Right lobe of liver (tissue), 6 donors: Measurements from ENCODE around the gene DDX24. TPM values are rescaled to one million over a fixed set of nuclear protein-coding genes. Genes with fewer than 3 reads are reported as not detected.

Experiments used
- ATAC-seq, 4 donors: fragments of 200-7000 bp; cut with Tn5 transposase; one replicate each; pipeline ENCODE4 v1.9.1; 2020; ENCODE audit warnings: mild to moderate bottlenecking in 4 of 4, moderate library complexity in 4 of 4
- DNase-seq, 3 donors: peaks; one replicate each; pipeline ENCODE4 v3.0.0-alpha.2; 2020
- H3K27ac ChIP-seq, 3 donors: fragments of 200-600 bp; one replicate each; pipeline ENCODE4 v1.8.0; 2022
- H3K27me3 ChIP-seq, 2 donors: fragments of 200-600 bp; one replicate each; pipeline ENCODE4 v1.8.0; 2022
- H3K36me3 ChIP-seq, 4 donors: fragments of 200-600 bp; sonication (generic) in 1 of 4; one replicate each; pipeline versions ENCODE4 v1.5.1 to v1.8.0; 2017 to 2022; ENCODE audit warnings: control low read depth in 1 of 4
- H3K4me1 ChIP-seq, 4 donors: fragments of 200-600 bp; sonication (generic) in 1 of 4; one replicate each; pipeline versions ENCODE4 v1.5.1 to v1.8.0; 2017 to 2022; ENCODE audit warnings: control low read depth in 1 of 4
- H3K4me3 ChIP-seq, 3 donors: fragments of 200-600 bp; one replicate each; pipeline ENCODE4 v1.8.0; 2022
- H3K9me3 ChIP-seq, 4 donors: fragments of 200-600 bp; sonication (generic) in 1 of 4; one replicate each; pipeline versions ENCODE4 v1.5.1 to v1.8.0; 2017 to 2022; ENCODE audit warnings: control low read depth in 1 of 4
- CTCF ChIP-seq, 4 donors: fragments of 200-600 bp in 3 of 4; fragments of 450-650 bp in 1 of 4; IDR thresholded peaks; one replicate each; pipeline versions ENCODE4 v1.5.1 to v1.8.0; 2016 to 2022; ENCODE audit warnings: antibody characterized with exemption in 4 of 4, mild to moderate bottlenecking in 2 of 4
- POLR2A ChIP-seq: fragments of 450-650 bp; IDR thresholded peaks from one replicate; pipeline ENCODE4 v1.6.1; 2017; ENCODE audit warnings: antibody characterized with exemption, mild to moderate bottlenecking
- WGBS: methylation state at CpG from one replicate; pipeline ENCODE4 v1.1.6; 2018; ENCODE audit warnings: low coverage, low lambda C conversion rate; ENCODE audit not compliant: insufficient coverage; ENCODE audit errors: missing lambda C conversion rate; 5-methylcytosine and 5-hydroxymethylcytosine counted together
- intact Hi-C, 2 donors: fragments of 100-400 bp; cut with DNase I; formaldehyde crosslinking; loops; one replicate each; pipeline versions ENCODE4 v1.11.2 to v1.14.1; 2022
- total RNA-seq, 6 experiments: library from RNA; depleted of rRNA in 2 of 6; stranded (reverse); fragments of >200 nt in 2 of 6; fragmentation: NEBNext Ultra II Directional in 3 of 6; extraction: Animal tissue kit (Norgen Biotek cat#: 25700) in 3 of 6; gene quantifications; one replicate each; pipeline versions ENCODE4 v1.1.0 to v1.2.4, GENCODE V29; 2016 to 2023
- donor health status: DM: no; HTN: yes; CAD: no.
- donor health status: DM: no; HTN: no; CAD: no.
- donor health status: DM: no; HTN: no; CAD: no.
- donor health status: DM: no; HTN: yes; CAD: no.
- donor health status: DM: no; HTN: yes; CAD: no.

Gene DDX24
- total RNA-seq, 6 experiments from 2014 or later, result 47.8 to 74.0 (median 63.6) TPM

GRCh38 chr14:94046696-94047250, 34.2 kb downstream of the DDX24 start:
- DNase-seq (peak in 1 of 3 donors; percentile 33), ATAC-seq (no peak)
- intact Hi-C loops, result loop anchor here (10.0 kb wide), 1 partner anchor 78 kb away; the partner anchor contains the start of gene IFI27L2 (in 2 of the 2)
- H3K27me3 ChIP-seq, result no peaks in the 10 kb centered on the region
- H3K4me3 ChIP-seq, result no peak overlapping the region
- peaks cover 0 to 20% (median 2%) of the 10 kb centered on the region in 4 donors for H3K4me1 ChIP-seq
- no peaks in the 10 kb centered on the region for H3K9me3 ChIP-seq
- H3K27ac ChIP-seq, result no peak overlapping the region
- 93% methylated on average over 3 of the region's 7 CpGs for WGBS
- H3K36me3 ChIP-seq, result peaks cover 0 to 48% (median 24%) of the 10 kb centered on the region in 4 donors
- no peak for TF ChIP-seq CTCF (IDR thresholded peaks at IDR 0.05)
- TF ChIP-seq POLR2A, result no peak

GRCh38 chr14:94045563-94046345, 35.2 kb downstream of the DDX24 start:
- DNase-seq (peak in 1 of 3 donors; percentile 32), ATAC-seq (no peak)
- WGBS, result 87% methylated on average over 18 of the region's 19 CpGs
- Histone ChIP-seq H3K4me3 (no peak overlapping the region), H3K9me3 (no peaks in the 10 kb centered on the region), H3K27ac (no peak overlapping the region), H3K36me3 (peaks cover 0 to 42% (median 20%) of the 10 kb centered on the region in 4 donors), H3K27me3 (no peaks in the 10 kb centered on the region), H3K4me1 (peaks cover 0 to 13% (median 0%) of the 10 kb centered on the region in 4 donors)
- intact Hi-C loops, result loop anchor here (10.0 kb wide), 1 partner anchor 79 kb away; the partner anchor contains the start of gene IFI27L2 (in 2 of the 2)
- TF ChIP-seq CTCF (IDR thresholded peaks at IDR 0.05), result no peak
- TF ChIP-seq POLR2A, result no peak

GRCh38 chr14:94045101-94045500, 35.9 kb downstream of the DDX24 start:
- Histone ChIP-seq H3K4me1 (peaks cover 0 to 8% (median 0%) of the 10 kb centered on the region in 4 donors), H3K9me3 (no peaks in the 10 kb centered on the region), H3K27ac (no peak overlapping the region), H3K4me3 (no peak overlapping the region), H3K36me3 (peaks cover 0 to 35% (median 15%) of the 10 kb centered on the region in 4 donors), H3K27me3 (no peaks in the 10 kb centered on the region)
- TF ChIP-seq POLR2A, result no peak
- ATAC-seq, result no peak
- WGBS, result 91% methylated on average over 7 of the region's 8 CpGs
- intact Hi-C loops, result loop anchor here (10.0 kb wide), 1 partner anchor 80 kb away; the partner anchor contains the start of gene IFI27L2 (in 2 of the 2)
- DNase-seq, result peak in 1 of 3 donors; percentile 29

- Histone ChIP-seq H3K9me3 (no peaks in the 10 kb centered on the region), H3K4me1 (peaks cover 0 to 8% (median 0%) of the 10 kb centered on the region in 4 donors), H3K27me3 (no peaks in the 10 kb centered on the region), H3K4me3 (no peak overlapping the region), H3K27ac (no peak overlapping the region), H3K36me3 (peaks cover 0 to 30% (median 12%) of the 10 kb centered on the region in 4 donors)
- intact Hi-C loops, result loop anchor here (10.0 kb wide), 1 partner anchor 80 kb away; the partner anchor contains the start of gene IFI27L2 (in 2 of the 2)
- TF ChIP-seq CTCF (IDR thresholded peaks at IDR 0.05) (no peak), POLR2A (no peak)
- DNase-seq (peak in 1 of 3 donors; percentile 39), ATAC-seq (no peak)
- WGBS, result 74% methylated on average over 4 of the region's 20 CpGs
Measured at GRCh38 chr14:94044476-94045091, 36.4 kb downstream of the DDX24 start.
